ENCODE results near the gene SAMD15. TPM values are rescaled to one million over a fixed set of nuclear protein-coding genes. Genes with fewer than 3 reads are reported as not detected.

SAMD15 gene
- total RNA-seq, 1 experiment from 2014 or later: 0.42 TPM

GRCh38 chr14:77438596-77438995 is 61.4 kb downstream of the SAMD15 start (continued):
- TF ChIP-seq PRDM15 (CRISPR knock-in tag; IDR thresholded peaks at IDR 0.05): no peak
- TF ChIP-seq ESRRA (CRISPR knock-in tag; IDR thresholded peaks at IDR 0.05; ENCODE audit: borderline replicate concordance): no peak
- no peak for TF ChIP-seq ATF2 (CRISPR knock-in tag; IDR thresholded peaks at IDR 0.05; ENCODE audit: borderline replicate concordance, low read depth)
- no peak for TF ChIP-seq ZNF532 (CRISPR knock-in tag; IDR thresholded peaks at IDR 0.05; ENCODE audit: borderline replicate concordance)
- no peak for TF ChIP-seq ZMAT4 (CRISPR knock-in tag; IDR thresholded peaks at IDR 0.05)
- no peak for TF ChIP-seq ELF4 (CRISPR knock-in tag; IDR thresholded peaks at IDR 0.05; ENCODE audit: low read depth)
- TF ChIP-seq CREM (CRISPR knock-in tag; IDR thresholded peaks at IDR 0.05): no peak
- no peak for TF ChIP-seq E2F5 (CRISPR knock-in tag; IDR thresholded peaks at IDR 0.05)

GRCh38 chr14:77439861-77440260 is 62.7 kb downstream of the SAMD15 start:
- no peak for ATAC-seq
- H3K27ac Mint-ChIP-seq: no peak overlapping the region
- H3K9me3 Mint-ChIP-seq: no peaks in the 10 kb centered on the region
- H3K4me3 Mint-ChIP-seq: no peak overlapping the region
- H3K36me3 Mint-ChIP-seq: peaks cover 35% of the 10 kb centered on the region
- ChIA-PET CTCF (no interaction called here), POLR2A (no interaction called here)
- H3K27me3 Mint-ChIP-seq (ENCODE audit: low read depth): no peaks in the 10 kb centered on the region
- DNase-seq (ENCODE audit: low spot score): no peak
- no peaks in the 10 kb centered on the region for H3K4me1 Mint-ChIP-seq
- TF ChIP-seq E2F1 (CRISPR knock-in tag; IDR thresholded peaks at IDR 0.05): no peak
- no peak for TF ChIP-seq PRDM15 (CRISPR knock-in tag; IDR thresholded peaks at IDR 0.05)
- no peak for TF ChIP-seq NR1H2 (CRISPR knock-in tag; IDR thresholded peaks at IDR 0.05)
- TF ChIP-seq RELA (CRISPR knock-in tag; IDR thresholded peaks at IDR 0.05; ENCODE audit: borderline replicate concordance): no peak
- TF ChIP-seq FOXP1 (CRISPR knock-in tag; IDR thresholded peaks at IDR 0.05; ENCODE audit: borderline replicate concordance): no peak
- no peak for TF ChIP-seq SMAD4 (CRISPR knock-in tag; IDR thresholded peaks at IDR 0.05)
- TF ChIP-seq ZBTB21 (CRISPR knock-in tag; IDR thresholded peaks at IDR 0.05; ENCODE audit: borderline replicate concordance): no peak
- no peak for TF ChIP-seq AR (CRISPR knock-in tag; IDR thresholded peaks at IDR 0.05)
- no peak for TF ChIP-seq SP1 (CRISPR knock-in tag; conservative IDR thresholded peaks at IDR 0.05)
- TF ChIP-seq CREB1 (CRISPR knock-in tag; IDR thresholded peaks at IDR 0.05): no peak

Measured in WTC11 (cell line).